NCI-H524 treated with DMSO at 0.1 percent for 48 hours (cell line): ENCODE results near the gene WDR45B.
A peak's percentile ranks its signal among the peaks of the same experiment; 100 is the strongest.

Source experiments
- DNase-seq: peaks from one replicate; lab custom pipeline; 2025; lab: John Stamatoyannopoulos, UW

The WDR45B gene

GRCh38 chr17:82648165-82648668 lies at the start of gene WDR45B:
WDR45B (minus strand) TSS chr17:82648444; CDS start chr17:82648340, 104 bp downstream.
- DNase-seq, result peak; percentile 10

GRCh38 chr17:82697808-82698064 lies 49.5 kb upstream of the WDR45B start:
- DNase-seq, result no peak

- DNase-seq, result no peak
These were observed 48.9 kb upstream of the WDR45B start for GRCh38 chr17:82696916-82697807.

GRCh38 chr17:82696259-82696658 lies 48.0 kb upstream of the WDR45B start:
- no peak for DNase-seq

GRCh38 chr17:82694647-82695046 lies 46.4 kb upstream of the WDR45B start:
- DNase-seq, result no peak

- no peak for DNase-seq
These were observed 45.1 kb upstream of the WDR45B start for GRCh38 chr17:82693168-82693867.

GRCh38 chr17:82692268-82692667 lies 44.0 kb upstream of the WDR45B start:
- DNase-seq, result no peak

GRCh38 chr17:82691714-82692113 lies 43.5 kb upstream of the WDR45B start:
- no peak for DNase-seq

GRCh38 chr17:82690786-82691489 lies 42.7 kb upstream of the WDR45B start:
- no peak for DNase-seq

GRCh38 chr17:82689077-82689476 lies 40.8 kb upstream of the WDR45B start:
- no peak for DNase-seq

GRCh38 chr17:82687871-82688270 lies 39.6 kb upstream of the WDR45B start:
- DNase-seq, result no peak

- no peak for DNase-seq
These were observed 39.2 kb upstream of the WDR45B start for GRCh38 chr17:82687375-82687861.

- DNase-seq, result no peak
These were observed 38.4 kb upstream of the WDR45B start for GRCh38 chr17:82686366-82687324.

- DNase-seq, result no peak
These were observed 37.0 kb upstream of the WDR45B start for GRCh38 chr17:82685291-82685690.

GRCh38 chr17:82684228-82684841 lies 36.1 kb upstream of the WDR45B start:
- DNase-seq, result no peak

GRCh38 chr17:82683534-82683933 lies 35.3 kb upstream of the WDR45B start:
- DNase-seq, result no peak

GRCh38 chr17:82681547-82681946 lies 33.3 kb upstream of the WDR45B start:
- no peak for DNase-seq

- DNase-seq, result no peak
These were observed 31.6 kb upstream of the WDR45B start for GRCh38 chr17:82679586-82680465.

GRCh38 chr17:82678265-82678891 lies 30.1 kb upstream of the WDR45B start:
- no peak for DNase-seq
